GM10248 (cell line): ENCODE measurements around the gene KRT34.

Source experiments
- CTCF ChIA-PET: fragments of 300-600 bp; sonication (Branson Sonifier 250); formaldehyde crosslinking; extraction: SDS; loops from one replicate; lab custom pipeline; 2021; ENCODE audit warnings: antibody characterized with exemption; lab: Yijun Ruan, JAX
- POLR2A ChIA-PET: fragments of 350-650 bp; sonication (Branson Sonifier 250); formaldehyde crosslinking; extraction: SDS; loops from one replicate; lab custom pipeline; 2020; ENCODE audit warnings: antibody characterized with exemption; lab: Yijun Ruan, JAX
- DNase-seq: peaks from one replicate; pipeline ENCODE4 v3.0.0; 2012; ENCODE audit errors: extremely low spot score
- TF ChIP-seq, protein P1 (sequence below): IDR thresholded peaks from 2 replicates; pipeline ENCODE4 v1.5.1; 2012; ENCODE audit warnings: mild to moderate bottlenecking, low read depth; ENCODE audit errors: extremely low read depth, missing control alignments, control extremely low read depth

The KRT34 gene

DNA sequence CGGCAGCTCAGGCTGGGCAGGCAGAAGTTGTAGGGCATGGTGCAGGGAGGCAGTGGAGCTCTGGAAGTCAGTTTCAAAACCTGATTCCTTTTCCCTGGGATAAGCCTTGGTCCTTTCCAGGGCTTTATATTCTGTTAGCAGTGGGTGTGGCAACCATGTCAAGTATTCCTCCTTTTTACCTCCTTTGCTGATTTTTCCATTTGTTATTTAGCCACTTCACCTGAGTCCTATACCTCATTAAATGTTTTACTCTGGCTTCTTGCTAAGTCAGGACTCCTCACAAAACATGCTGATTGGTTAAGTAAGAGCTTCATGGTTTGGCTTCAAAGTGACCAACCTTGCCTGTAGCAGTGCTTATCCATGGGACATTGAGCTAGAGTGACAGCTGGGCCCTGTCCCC, 12.4 kb downstream of the KRT34 start, which contains the start of gene KRT33B:
TSS of gene KRT33B (minus strand) at position 101 of the 400 bp plus-strand sequence. CDS start at position 38, 63 bp downstream.
- ChIA-PET POLR2A (no interaction called here), CTCF (interaction anchor here (3.2 kb wide), 1 partner anchor 14 kb away, joined by 11 read pairs; no protein-coding TSS in a partner anchor)
- DNase-seq = no peak
- TF ChIP-seq, protein P1, sequence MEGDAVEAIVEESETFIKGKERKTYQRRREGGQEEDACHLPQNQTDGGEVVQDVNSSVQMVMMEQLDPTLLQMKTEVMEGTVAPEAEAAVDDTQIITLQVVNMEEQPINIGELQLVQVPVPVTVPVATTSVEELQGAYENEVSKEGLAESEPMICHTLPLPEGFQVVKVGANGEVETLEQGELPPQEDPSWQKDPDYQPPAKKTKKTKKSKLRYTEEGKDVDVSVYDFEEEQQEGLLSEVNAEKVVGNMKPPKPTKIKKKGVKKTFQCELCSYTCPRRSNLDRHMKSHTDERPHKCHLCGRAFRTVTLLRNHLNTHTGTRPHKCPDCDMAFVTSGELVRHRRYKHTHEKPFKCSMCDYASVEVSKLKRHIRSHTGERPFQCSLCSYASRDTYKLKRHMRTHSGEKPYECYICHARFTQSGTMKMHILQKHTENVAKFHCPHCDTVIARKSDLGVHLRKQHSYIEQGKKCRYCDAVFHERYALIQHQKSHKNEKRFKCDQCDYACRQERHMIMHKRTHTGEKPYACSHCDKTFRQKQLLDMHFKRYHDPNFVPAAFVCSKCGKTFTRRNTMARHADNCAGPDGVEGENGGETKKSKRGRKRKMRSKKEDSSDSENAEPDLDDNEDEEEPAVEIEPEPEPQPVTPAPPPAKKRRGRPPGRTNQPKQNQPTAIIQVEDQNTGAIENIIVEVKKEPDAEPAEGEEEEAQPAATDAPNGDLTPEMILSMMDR = no peak

DNA sequence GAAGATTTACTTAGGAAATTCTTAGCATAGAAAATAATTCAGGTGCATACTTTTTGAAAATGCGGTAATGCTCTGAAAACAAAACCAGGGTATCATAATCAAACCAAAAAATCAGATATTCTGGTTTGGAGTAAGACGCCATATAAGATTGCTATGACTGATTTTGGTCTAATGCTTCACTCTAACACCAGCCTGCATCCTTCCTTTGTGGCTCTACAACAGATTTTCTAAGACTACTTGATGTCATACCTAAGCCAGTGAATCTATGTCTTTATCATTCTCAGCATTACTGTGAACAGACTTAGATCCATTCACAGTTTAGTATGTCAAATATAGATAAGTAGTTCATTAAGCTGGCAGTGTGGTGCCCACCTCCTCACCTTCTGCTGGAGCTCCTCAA, 13.1 kb downstream of the KRT34 start:
- DNase-seq = no peak
- TF ChIP-seq, protein P1 = no peak
- ChIA-PET POLR2A (no interaction called here), CTCF (interaction anchor here (3.2 kb wide), 1 partner anchor 13 kb away, joined by 11 read pairs; no protein-coding TSS in a partner anchor)

DNA sequence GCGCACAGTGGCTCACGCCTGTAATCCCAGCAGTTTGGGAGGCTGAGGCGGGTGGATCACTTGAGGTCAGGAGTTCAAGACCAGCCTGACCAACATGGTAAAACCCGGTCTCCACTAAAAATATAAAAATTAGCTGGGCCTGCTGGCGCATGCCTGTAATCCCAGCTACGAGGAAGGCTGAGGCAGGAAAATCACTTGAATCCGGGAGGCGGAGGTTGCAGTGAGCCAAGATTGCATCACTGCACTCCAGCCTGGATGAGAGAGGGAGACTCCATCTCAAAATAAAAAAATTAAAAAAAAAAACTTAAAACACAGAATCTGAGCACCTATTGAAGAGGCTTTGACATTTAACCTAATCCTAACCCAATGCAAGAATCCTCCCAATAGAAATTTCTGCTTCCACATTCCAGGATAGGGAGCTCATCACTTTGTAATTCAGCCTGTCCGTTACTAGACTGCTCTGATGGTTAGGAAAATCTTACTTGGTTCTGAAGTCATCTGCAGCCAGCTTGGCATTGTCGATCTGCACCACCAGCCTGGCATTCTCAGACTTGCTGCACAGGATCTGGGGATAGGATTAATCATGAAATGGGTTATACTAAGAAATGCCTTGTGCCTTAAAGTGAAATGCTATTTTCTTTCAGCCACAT, 14.6 kb downstream of the KRT34 start:
- TF ChIP-seq, protein P1 = no peak
- POLR2A ChIA-PET = no interaction called here
- no peak for DNase-seq
- CTCF ChIA-PET = no interaction called here

DNA sequence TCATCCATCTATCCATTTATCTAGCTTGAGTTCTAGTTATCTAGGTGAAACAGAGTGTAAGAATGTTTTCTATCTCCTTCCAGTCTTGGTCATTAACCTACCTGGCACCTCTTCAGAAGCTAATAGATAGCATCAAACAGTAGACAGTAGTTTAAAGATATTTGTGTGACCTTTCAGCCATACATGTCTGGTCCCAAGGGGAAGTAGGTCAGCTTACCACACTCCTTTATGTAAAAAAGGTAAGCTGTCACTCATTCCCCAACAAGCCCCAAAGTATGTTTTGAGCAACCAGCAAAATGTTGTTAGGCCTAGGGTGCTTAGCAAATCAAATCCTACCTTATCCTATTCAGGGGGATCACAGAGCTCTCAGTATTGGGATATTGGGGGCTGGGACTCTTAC, 16.0 kb downstream of the KRT34 start:
- ChIA-PET CTCF (interaction anchor here (1.1 kb wide), 1 partner anchor 14 kb away, joined by 3 read pairs; no protein-coding TSS in a partner anchor), POLR2A (no interaction called here)
- DNase-seq = no peak
- TF ChIP-seq, protein P1 = no peak

DNA sequence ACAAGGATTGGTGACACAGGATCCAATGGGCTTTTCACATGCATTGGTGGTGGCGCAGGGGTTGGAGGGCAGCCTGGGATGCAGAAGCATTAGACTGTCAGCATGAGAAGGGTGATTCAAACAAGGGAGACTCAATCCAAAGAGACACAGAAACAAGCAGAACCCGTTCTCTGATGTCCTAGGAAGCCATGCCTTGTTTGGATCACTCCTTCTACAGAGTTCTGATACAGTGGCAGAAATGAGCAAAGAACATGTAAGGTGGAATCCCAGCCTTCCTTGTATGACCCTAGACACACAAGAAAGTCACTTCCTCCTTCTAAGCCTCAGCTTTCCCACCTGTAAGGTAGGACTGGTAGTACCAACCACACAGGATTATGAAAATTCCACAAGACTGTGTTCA, 18.2 kb downstream of the KRT34 start:
- POLR2A ChIA-PET = no interaction called here
- no peak for DNase-seq
- CTCF ChIA-PET = no interaction called here

DNA sequence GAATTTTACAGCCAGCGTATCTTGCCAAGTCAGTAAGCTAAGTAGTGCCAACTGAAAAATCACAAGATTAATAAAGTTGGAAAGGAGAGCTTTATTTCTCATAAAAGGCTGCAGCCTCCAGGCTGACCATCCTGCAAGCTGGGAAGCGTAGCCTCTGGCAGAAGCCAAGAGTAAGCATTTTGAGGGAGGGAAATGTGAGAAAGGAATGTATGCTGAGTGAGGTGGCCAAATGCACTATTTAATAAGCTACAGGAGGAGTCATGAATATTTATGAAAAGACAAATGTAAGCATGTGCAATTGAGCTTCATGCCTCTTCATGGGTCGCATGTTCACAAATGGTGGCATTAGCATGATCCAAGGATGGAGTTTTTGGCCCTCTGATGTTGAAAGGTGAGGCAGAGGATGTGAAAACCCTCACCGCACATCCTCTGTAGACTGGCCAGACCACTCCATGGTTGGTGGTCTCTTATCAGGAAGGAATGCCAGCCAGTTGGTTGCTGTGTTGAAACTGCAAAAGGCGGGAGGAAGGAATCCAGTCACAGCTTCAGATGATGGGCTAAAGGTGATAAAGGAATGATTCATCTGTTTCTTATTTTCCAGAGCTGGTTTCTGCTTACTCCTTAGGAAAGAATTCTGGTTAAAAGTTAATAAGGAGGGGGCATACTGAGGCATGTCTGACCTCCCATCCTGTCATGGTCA, 21.7 kb downstream of the KRT34 start:
- CTCF ChIA-PET = no interaction called here
- POLR2A ChIA-PET = no interaction called here
- DNase-seq = no peak
- TF ChIP-seq, protein P1 = no peak

More for the DNA sequence above, 18.2 kb downstream of the KRT34 start:
- TF ChIP-seq, protein P1 = no peak
